Measurements from ENCODE around the gene ICAM3.

- no peak for TF ChIP-seq CTCF (IDR thresholded peaks at IDR 0.05; ENCODE audit: poor library complexity)
- TF ChIP-seq EZH2phosphoT487 (IDR thresholded peaks at IDR 0.05; ENCODE audit: low read depth, severe bottlenecking, unreplicated experiment), result no peak
- no peak for TF ChIP-seq EZH2 (IDR thresholded peaks at IDR 0.05; ENCODE audit: borderline replicate concordance)
Observed at GRCh38 chr19:10306327-10306726, 33.1 kb downstream of the ICAM3 start.

All from hepatocyte (in vitro differentiated cells).